Stimulated activated naive CD8-positive, alpha-beta T cell treated with anti-CD3 and anti-CD28 coated beads, Interleukin-15, Interleukin-2, amounts not matched to agents 100 ng/mL and 50 ng/mL, for 24 hours (primary cell): ENCODE results near the gene OR1C1.
"Not testable (repeated sequence)": the region's sequence is repeated elsewhere in the genome, so short reads cannot be mapped to it uniquely, and the experiment has no call there.

Experiments used
- H3K27ac Mint-ChIP-seq: one replicate; pipeline ENCODE4 v1.8.0; 2021; ENCODE audit warnings: mild to moderate bottlenecking, mixed read lengths
- H3K27me3 Mint-ChIP-seq: one replicate; pipeline ENCODE4 v1.8.0; 2021; ENCODE audit warnings: mixed read lengths
- H3K36me3 Mint-ChIP-seq: one replicate; pipeline ENCODE4 v1.8.0; 2021; ENCODE audit warnings: low read depth, mixed read lengths
- H3K4me1 Mint-ChIP-seq: one replicate; pipeline ENCODE4 v1.8.0; 2021; ENCODE audit warnings: low read depth, mixed read lengths
- H3K4me3 Mint-ChIP-seq: one replicate; pipeline ENCODE4 v1.8.0; 2021; ENCODE audit warnings: mild to moderate bottlenecking, mixed read lengths
- H3K9me3 Mint-ChIP-seq: one replicate; pipeline ENCODE4 v1.8.0; 2021; ENCODE audit warnings: mixed read lengths

Gene OR1C1

GRCh38 chr1:247710681-247711080, 49.7 kb downstream of the OR1C1 start:
- not testable (repeated sequence) for H3K36me3 Mint-ChIP-seq, H3K4me3 Mint-ChIP-seq, H3K9me3 Mint-ChIP-seq, H3K27ac Mint-ChIP-seq, H3K27me3 Mint-ChIP-seq, H3K4me1 Mint-ChIP-seq
